ENCODE results near the gene LNX1.

The LNX1 gene

GRCh38 chr4:53598901-53599300 is 7.6 kb upstream of the LNX1 start:
- DNase-seq = peak; percentile 33

DNA sequence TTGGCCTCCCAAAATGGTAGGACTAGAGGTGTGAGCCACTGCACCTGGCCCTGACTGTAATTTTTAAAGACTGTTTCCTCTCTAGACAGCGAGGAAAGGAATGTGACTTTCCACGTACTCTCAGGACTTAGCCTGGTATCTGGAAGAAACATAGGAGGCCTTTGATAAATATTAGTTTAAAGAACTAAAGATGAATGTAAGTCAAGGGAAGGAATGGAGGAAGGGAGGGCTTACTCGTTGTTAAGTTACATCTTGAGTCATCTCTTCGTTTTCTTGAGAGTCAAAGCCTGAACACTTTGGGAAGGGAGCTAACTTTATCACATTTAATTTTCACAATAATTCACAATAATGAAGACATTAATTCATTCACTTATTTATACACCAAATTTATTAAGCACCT is 7.2 kb upstream of the LNX1 start:
- no peak for DNase-seq

- DNase-seq = no peak
Observed at GRCh38 chr4:53596901-53597300, 5.6 kb upstream of the LNX1 start.

GRCh38 chr4:53595834-53596233 is 4.5 kb upstream of the LNX1 start:
- DNase-seq = no peak

- no peak for DNase-seq
Observed at GRCh38 chr4:53595204-53595603, 3.9 kb upstream of the LNX1 start.

DNA sequence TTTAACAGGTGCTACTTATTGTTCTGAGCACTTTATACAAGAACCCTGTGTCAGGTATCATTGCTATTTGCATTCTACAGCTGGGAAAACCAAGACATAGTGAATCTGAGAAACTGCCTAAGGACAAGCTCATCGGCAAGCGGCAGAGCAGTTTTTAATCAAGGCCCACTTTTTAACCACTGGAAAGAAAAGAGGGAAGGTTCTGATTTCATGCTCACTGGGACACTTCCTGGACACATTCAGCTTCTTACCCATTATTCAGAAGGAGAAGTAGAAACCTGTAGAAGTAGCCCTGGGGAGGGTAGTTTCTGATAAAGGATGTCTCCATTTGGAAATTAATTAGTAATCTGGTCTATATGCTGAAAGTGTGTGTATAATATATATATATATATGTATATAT is 2.5 kb upstream of the LNX1 start:
- DNase-seq = no peak

- peak; percentile 39 for DNase-seq
Observed at GRCh38 chr4:53592686-53593501, 1.6 kb upstream of the LNX1 start.

DNA sequence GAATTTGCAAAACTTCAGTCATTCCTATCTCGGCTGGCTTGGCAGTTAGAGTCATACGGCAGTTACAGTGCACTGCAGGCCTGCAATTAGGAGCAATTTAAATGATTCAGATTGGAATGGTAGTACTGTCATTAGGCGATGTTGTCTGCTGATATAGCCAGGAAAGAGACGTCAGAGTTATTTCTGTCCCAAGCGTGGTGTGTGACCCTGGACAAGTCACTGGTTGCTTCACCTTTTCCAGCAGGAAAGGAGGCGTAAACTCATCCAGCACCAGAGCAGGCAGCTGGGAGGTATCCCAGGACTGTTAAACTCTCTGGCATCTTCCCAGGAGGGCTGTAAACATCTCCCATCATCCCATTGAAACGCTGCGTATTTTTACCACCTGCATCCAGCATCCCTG is 836 bp upstream of the LNX1 start:
- DNase-seq = no peak

DNA sequence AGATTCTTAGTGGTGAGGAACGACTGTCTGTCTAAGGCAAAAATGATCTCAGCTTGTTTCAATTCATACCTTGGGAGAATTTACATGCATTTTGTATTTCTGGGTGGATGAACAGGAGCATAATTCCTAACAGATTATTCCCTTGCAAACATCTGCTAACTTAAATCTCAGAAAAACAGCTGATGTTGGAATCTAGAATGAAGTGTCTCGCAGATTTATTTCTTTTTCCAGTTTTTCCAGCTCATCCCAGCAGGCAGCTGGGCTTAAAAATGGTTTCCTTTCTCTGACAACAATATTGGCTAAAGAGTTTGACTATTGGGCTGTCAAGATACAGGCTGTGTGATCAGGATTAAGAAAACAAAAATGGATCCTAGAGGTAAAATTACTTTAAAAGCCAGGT is 1.1 kb downstream of the LNX1 start:
- no peak for DNase-seq

DNA sequence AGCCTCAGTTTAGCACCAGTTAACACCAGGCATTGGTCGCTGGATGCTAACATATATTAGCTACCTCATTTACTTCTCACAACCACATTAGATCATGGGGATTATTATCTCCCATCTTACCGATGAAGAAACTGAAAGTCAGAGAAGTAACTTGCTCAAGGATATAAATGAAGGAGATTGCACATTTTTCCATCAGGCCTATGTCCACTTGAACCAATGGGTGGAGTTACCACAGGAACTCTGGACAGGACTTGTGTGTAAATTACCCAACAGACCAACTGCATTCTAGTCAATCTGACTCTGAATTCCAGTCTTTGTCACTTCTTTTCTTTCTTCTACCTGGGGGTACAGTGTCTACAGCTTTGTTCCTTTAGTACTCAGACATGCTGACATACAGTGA is 1.8 kb downstream of the LNX1 start:
- no peak for DNase-seq

DNA sequence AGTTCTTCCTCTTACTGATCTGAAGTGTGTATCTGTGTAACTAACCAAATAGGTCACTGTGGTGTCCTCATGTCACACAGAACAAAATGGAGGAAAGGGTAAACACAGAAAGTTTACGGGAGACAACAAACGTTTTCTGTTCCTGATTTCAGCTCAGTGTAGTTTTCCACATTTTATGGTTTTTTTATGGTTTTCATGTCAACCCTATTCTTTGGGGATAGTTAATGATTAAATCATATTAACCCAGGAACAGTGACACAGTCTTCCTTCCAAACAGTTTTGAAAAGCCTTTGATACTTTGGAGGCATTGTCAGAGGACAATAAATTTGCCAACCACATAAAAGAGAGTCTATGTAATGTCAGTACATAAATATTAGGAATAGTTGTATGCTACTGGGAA is 4.2 kb downstream of the LNX1 start:
- no peak for DNase-seq

- peak; percentile 20 for DNase-seq
Observed at GRCh38 chr4:53586121-53586816, 5.0 kb downstream of the LNX1 start.

DNA sequence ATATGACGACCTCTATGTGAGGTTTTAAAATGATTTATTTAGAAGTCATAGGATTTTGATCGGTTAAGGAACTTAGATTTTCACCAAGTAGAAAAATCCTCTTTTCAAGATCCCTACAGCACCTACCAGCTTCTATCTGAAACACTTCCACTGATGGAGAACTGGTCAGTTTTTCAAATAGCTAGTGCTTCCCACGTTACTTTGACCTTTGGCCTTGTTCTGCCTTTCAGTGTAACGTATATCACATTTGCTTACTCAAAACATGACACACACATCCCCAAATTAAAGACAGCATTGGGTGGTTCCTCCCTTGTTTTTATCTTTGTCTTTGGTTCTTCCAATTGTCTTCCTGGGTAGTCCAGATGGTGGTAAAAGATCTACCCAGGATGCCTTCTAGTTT is 6.6 kb downstream of the LNX1 start:
- DNase-seq = no peak

DNA sequence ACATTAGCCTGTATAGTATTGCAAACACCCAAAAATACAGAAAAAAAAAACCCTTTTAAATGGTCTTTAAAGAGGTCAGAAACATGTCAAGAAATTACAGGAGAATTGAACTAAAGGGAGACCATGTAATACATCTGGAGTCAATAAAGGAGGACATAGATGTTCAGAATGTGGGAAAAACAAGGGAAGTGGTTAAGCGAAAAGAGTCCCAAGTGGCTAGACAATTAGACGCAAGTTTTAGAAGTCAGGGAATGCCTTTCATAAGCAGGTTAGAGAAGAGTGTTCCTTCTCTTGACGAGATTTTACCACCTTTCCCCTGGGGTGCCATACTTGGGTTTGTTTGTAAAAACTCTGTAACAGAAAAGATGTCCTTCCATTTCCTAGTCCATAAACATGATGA is 7.8 kb downstream of the LNX1 start:
- DNase-seq = no peak

DNA sequence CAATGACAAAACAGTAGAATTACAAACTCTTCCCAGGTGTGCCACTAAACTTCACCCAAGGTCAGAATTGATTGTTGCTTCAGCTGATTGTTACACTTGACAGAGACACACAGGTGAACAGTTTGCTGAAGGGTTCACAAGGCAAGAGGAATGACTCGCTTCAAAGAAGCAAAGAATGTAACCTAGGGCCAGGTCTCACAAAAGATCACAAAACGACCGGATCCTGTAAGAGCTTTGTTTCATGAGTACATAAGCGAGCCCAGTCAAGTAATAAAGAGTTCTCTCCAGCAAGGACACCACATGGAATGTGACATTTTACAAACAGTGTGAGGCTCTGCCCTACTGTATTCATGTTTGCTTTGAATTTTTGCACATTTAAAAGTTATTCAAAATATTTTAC is 9.1 kb downstream of the LNX1 start:
- DNase-seq = no peak

DNA sequence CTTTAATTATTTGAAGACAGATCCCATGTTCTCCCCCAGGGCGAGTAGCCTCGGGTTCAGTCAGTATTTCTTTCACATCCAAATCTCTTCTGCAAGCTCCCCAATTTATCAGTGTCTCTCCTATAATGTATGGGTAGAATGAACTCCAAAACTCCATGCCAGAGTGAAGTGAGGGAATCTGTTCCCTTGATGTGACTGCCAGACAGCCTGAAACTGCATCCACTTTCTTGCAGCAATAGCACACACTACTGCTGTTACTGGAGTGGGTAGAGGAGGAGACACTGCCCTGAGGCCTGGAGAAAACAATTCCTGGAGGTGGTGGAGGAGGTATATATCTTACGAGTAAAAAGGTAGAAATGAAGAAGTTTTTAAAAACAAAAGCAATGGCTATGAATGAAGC is 11.0 kb downstream of the LNX1 start:
- no peak for DNase-seq

GRCh38 chr4:53579826-53580225 is 11.5 kb downstream of the LNX1 start:
- no peak for DNase-seq

DNA sequence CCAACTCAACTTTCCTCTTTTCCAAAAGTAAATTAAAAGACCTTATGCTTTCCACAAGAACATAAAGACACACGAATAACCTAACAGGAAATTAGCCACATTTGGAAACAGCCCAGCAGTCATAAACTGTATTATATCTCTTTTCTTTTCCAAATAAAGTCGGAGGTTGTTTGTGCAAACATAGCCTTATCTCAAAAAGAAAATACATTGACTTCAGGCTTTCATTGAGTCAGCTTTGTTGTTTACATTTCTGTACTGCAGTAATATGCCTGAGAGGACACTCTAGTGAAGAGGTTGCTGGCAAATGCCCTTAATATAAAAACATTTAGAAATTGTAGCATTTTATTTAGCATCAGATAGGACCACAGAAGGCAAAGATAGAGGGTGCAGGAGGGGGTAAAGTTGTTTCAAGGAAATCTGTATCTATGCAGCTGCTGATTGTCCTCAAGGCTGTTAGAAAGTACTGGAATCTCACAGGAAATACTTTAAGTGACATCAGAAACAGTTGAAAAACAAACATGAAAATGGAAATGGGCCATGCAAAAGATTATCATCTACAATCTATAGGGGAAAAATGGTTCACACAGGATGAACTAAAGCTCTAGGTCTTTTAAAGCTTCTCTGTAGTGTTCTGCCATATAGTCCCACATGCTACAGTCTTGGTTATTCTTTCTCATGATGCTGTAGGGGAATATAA is 14.5 kb downstream of the LNX1 start:
- no peak for DNase-seq

GRCh38 chr4:53576071-53576617 is 15.1 kb downstream of the LNX1 start:
- DNase-seq = no peak

GRCh38 chr4:53575552-53575951 is 15.7 kb downstream of the LNX1 start:
- no peak for DNase-seq

- no peak for DNase-seq
Observed at GRCh38 chr4:53574528-53574927, 16.8 kb downstream of the LNX1 start.

- peak; percentile 23 for DNase-seq
Observed at GRCh38 chr4:53573696-53574095, 17.6 kb downstream of the LNX1 start.

- DNase-seq = no peak
Observed at GRCh38 chr4:53572600-53572994, 18.7 kb downstream of the LNX1 start.

All from NCI-H226 (cell line).